Stimulated activated CD4-positive, alpha-beta T cell treated with anti-CD3 and anti-CD28 coated beads, TNF-alpha, amount 100 ng/mL, for 48 hours (primary cell): ENCODE measurements around the gene GALP.
"Not testable (repeated sequence)": the region's sequence is repeated elsewhere in the genome, so short reads cannot be mapped to it uniquely, and the experiment has no call there.

ENCODE experiments used
- DNase-seq, 3 donors: peaks; one replicate each; pipeline ENCODE4 v3.0.0-alpha.2; 2020; ENCODE audit warnings: low read depth in 3 of 3

Gene GALP

GRCh38 chr19:56175861-56176307, at the start of gene GALP:
Gene GALP, plus strand, starts transcription at chr19:56176008. Its CDS starts 1,101 bp downstream, at chr19:56177109.
- not testable (repeated sequence) for DNase-seq

DNA sequence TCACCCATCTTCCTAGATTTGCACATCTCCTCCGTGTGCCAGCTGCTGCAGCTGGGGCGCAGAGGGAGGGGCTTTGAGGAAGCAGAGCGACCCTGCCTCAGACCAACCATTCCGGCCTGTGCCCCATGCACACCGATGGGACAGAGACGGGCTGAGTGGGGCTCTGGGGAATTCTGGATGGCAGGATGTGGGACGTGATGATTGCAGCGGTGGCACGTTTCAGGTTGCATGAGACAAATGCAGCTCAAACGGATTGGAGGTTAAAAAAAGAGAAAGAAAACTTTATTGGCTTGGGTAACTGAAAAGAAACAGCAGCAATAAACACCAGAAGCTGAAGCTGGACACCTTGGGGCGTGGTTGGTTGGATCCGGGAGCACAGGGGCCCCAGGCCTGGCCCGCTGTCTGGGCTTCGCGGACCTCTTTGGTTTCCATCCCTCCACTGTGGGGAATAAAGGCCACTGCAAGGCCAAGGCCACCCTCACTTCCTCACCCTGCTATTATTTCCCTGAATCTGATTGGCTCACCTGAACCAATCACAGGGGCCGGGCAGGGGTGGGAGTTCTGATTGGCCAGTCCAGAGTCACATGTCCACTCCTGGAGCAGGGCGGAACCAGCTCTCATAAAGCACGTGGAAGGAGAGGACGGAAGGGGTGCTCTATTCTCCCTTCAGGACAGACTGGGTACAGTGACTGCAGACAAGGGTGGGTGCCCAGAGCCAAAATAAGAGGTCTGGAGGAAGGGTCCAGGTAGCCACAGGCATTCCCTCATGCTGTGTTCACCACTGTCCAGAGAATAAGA, 48.6 kb upstream of the GALP start:
- DNase-seq = no peak

DNA sequence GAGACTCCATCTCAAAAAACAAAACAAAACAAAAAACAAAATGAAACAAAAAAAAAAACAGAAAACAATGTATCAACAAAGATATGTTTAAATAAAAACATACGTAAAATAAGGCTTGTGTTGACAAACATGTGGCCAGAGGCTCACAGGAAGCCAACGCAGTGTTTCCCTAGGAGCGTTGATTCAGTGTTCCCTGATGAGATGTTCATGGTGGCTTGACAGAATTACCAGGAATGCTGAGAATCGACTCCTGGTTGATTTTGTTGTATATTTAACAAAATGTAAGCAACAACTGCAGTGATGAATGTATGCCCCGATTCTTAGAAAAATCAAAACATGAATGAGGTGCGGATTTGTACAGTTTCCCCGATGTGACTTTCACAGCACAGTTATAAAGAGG, 45.8 kb upstream of the GALP start:
- no peak for DNase-seq

- DNase-seq = no peak
These were observed 44.2 kb upstream of the GALP start for GRCh38 chr19:56131651-56132050.

DNA sequence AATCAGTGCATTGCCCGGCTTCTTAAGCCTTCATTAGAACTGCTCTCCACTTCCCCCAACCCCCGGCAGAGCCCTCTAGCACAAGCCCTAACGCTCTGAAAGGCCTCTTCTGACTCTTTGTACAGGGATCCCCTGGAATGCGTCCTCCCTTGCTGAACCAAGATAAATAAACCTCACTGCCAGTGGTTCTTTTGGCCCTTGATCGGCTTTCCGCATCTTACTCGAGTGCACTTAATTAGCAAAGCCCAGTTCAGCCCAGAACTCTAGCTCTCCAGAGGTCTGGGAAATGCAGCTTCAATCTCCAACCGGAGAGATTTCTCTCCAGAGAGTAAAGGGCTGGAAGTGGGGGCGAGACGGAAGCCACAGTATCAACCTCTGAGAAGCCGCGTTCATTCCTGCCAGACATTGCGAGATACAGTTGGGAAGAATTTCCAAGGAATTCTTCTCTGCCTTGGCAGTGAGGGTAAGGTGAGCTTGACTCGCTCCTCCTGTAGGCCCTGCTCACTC, 43.4 kb upstream of the GALP start:
- DNase-seq = no peak

- DNase-seq = no peak
These were observed 41.8 kb upstream of the GALP start for GRCh38 chr19:56133858-56134653.

DNA sequence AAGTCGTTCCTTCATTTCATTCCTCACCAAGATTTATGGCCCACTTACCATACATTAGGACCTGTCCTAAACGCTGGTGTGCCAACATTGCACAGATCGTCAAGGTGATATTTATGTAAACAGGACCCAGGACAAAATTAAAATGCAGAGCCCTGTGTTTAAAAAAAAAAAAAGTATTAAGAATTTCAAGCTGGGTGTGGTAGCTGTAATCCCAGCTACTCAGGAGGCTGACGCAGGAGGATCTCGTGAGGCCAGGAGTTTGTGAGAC, 41.2 kb upstream of the GALP start:
- no peak for DNase-seq

DNA sequence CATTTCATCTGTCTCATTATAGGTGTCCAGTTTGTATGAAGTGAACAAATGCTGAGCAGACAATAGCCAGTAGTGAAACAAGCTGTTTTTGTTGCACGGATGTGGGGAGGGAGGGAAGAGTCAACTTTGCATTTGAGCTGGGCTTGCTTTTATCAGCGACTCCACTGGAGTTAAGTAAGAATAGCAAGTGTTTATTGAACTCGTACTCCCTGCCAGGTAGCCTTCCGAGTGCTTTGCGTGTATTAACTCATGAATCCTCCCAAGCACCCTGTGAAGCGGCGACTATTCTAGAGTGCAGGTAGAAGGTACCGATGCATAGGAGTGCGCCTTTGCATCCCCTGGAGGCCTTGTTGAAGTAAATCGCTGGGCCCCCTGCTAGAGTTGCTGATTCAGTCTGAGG, 39.4 kb upstream of the GALP start:
- no peak for DNase-seq

DNA sequence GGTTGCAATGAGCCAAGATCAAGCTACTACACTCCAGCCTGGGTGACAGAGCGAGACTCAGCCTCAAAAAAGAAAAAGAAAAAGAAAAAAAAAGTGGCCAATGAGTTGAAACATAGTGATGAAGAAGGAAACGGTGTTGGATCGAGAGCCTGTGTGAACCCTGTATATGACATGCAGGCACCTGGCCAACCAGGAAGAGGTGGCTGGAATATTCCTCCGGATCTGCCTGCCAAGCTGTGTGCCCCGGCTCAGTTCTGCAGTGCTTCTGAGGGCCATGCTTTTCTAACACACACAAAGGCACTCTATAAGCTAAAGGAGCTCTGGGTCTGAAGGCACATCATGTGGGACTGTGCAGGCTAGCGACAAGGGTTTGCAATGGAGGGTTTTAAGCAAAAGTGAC, 38.4 kb upstream of the GALP start:
- DNase-seq = no peak

- DNase-seq = no peak
These were observed 37.7 kb upstream of the GALP start for GRCh38 chr19:56138069-56138468.

DNA sequence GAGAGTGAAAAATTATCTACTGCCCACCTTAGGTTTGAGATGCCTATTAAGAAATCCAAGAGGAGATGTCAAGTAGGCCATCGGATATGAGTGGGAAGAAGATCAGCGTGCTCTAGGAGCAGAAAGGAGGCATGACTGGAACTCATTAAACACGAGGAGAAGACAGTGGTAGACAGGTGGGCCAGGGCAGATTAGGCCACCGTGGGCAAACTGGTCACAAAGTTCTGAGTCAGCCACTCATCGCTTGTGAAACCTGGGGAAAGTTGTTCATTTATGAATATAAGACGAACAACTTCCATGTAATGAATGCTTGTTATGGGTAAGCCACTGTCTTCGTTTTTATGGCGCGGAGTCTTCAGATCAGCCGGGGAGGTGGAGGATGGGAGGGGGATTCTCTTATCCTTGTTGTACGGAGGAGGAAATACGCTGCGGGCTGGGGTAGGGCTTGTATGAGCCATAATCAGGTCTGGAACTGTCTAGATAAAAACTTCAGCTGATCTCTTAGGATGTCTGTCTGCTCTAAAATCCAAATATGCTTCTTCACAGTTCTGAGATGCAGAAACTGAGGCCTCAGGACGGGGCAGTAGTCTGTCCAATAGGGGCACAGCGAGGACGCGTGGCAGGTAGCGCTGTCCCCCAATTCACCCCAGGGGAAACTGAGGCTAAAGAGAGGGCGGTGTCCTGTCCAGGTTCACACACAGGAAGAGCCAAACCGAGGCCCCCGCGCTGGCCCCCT, 35.8 kb upstream of the GALP start:
- no peak for DNase-seq

DNA sequence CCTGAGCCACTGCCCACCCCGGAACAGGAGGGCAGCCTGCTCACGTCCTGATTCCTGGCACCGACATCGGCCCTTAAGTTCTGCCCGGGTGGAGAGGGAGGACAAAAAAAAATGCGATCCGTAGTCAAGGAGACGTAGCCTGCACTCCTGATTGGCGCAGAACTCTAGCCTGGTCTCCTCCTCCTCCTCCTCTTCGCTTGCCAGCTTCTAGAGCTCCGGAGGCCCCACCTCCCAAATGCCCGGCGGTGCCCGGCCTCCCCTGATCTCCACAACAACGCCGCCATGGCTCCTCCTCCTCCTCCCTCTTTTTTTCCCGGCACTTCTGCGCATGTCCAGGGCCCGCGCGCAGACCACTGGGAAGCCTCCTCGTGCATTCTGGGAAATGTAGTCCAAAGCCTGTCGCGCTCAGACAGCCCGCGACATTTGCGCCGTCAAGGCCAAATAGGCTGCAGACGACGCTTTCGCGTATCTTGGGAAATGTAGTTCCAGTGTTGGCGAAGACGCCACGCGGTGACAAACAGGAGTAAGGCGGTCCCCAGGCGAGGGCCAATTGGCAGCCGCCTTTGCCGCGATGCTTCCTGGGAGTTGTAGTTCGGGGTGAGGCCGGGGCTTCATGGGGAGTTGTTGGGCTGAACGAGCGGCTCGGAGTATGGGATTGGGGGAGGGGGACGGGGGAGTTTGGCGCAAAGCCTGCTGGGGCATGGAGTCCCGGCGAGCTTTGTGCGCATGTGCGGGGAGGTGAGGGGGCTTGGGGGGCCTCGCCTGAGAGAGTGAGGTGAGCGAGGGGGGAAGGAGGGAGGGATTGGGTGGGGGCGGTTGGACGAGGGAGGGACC, 35.0 kb upstream of the GALP start, which contains the start of gene ZNF444:
Gene ZNF444 (plus strand): TSS at position 705 of the 834 bp plus-strand sequence. CDS start 5,625 bp downstream, outside the sequence.
- DNase-seq = peak; percentile 96 to 98 (median 98)

DNA sequence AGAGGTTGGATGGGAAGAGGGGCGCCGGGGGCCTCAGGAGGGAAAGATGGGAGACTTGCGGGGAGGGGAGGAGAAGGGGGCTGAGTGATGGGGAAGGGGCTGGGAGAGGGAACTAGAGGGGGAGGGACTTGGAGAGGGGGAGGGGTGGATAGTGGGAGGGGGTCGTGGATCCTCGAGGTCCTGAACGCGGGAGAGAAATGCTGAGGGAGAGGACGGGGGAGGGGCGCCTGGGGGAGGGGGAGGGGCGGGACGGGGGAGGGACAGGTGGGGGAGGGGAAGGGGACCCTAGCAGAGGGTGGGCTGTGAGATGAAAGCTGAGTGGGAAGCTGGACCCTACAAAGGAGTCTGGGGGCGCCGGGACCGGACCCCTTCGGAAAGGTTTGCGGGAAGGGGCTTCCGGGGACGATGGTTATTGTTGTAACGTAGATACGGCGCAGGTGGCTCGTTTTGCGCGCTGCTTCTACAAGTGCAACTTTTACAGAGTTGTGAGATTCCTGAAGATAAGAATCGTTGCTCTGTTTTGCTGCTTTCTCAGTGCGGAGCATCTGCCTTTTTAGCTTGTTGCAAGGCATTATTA, 34.3 kb upstream of the GALP start:
- no peak for DNase-seq

- DNase-seq = no peak
These were observed 33.6 kb upstream of the GALP start for GRCh38 chr19:56142087-56142787.

- DNase-seq = no peak
These were observed 32.8 kb upstream of the GALP start for GRCh38 chr19:56142897-56143434.

GRCh38 chr19:56144376-56144775, 31.4 kb upstream of the GALP start:
- no peak for DNase-seq

DNA sequence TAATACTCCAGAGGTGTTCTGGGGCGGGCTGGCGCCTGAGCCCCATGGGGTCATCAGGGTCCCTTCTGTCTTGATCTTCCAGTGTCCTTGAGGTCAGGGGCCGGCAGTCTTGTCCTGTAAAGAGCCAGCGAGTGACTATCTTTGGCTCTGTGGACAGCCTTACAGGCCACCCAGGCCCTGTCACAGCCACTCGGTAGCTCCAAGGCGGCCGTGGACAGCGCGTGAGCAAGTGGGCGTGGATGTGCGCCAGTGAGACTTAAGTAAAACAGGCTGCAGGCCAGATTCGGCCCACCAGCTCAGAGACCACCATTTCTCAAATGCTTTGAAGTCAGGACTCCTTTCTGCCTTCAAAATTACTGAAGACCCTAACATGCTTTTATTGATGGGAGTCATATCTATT, 31.0 kb upstream of the GALP start:
- no peak for DNase-seq

DNA sequence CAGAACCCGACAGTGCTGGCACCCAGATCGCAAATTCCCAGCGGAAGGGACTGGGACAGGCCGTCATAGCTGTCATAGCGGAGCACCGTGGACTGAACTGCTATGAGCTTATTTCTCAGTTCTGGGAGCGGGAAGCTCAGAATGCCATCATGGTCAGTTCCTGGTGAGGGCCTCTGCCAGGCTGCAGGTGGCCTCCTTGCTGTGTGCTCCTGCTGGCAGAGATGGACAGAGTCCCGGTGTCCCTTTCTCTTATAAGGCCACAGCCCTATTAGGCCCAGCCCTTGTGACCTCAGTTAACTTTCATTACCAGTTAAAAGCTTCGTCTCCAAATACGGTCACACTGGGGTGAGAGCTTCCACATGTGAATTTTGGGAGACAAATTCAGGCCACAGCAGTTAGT, 30.1 kb upstream of the GALP start:
- DNase-seq = no peak

GRCh38 chr19:56146904-56147303, 28.9 kb upstream of the GALP start:
- no peak for DNase-seq

- no peak for DNase-seq
These were observed 28.5 kb upstream of the GALP start for GRCh38 chr19:56147307-56147706.
